CD14-positive monocyte (primary cell): ENCODE measurements around the gene SLC6A18. TPM values are rescaled to one million over a fixed set of nuclear protein-coding genes. Genes with fewer than 3 reads are reported as not detected.

Experiments
- DNase-seq, 3 donors: peaks; one replicate each; pipeline ENCODE4 v3.0.0-alpha.2; 2011 to 2022
- H2AFZ ChIP-seq: 2 replicates; pipeline ENCODE4 v1.6.0; 2012; ENCODE audit warnings: mild to moderate bottlenecking, low read depth, low read length, inconsistent platforms; ENCODE audit not compliant: insufficient read depth, poor library complexity, severe bottlenecking
- H3K27ac ChIP-seq, 2 donors: 1 replicate in 1 of 2; 2 replicates in 1 of 2; pipeline ENCODE4 v1.5.1; 2012 to 2013; ENCODE audit warnings: low read length in 2 of 2, control low read depth in 1 of 2, inconsistent platforms in 1 of 2, low read depth in 1 of 2, mild to moderate bottlenecking in 1 of 2
- H3K27me3 ChIP-seq, 2 donors: one replicate each; pipeline versions ENCODE4 v1.6.0 to v1.6.1; 2011 to 2013; ENCODE audit warnings: low read length in 2 of 2; ENCODE audit not compliant: control insufficient read depth in 2 of 2, insufficient read depth in 2 of 2
- H3K36me3 ChIP-seq, 2 donors: replicated peaks in 1 of 2; 1 replicate in 1 of 2; 2 replicates in 1 of 2; pipeline versions ENCODE4 v1.5.1 to v1.6.1; 2012 to 2013; ENCODE audit warnings: low read length in 2 of 2, control low read depth in 1 of 2, inconsistent platforms in 1 of 2, mild to moderate bottlenecking in 1 of 2; ENCODE audit not compliant: insufficient read depth in 2 of 2, control insufficient read depth in 1 of 2
- H3K4me1 ChIP-seq, 2 donors: 1 replicate in 1 of 2; 2 replicates in 1 of 2; pipeline versions ENCODE4 v1.5.1 to v1.6.1; 2012 to 2013; ENCODE audit warnings: low read length in 2 of 2, control low read depth in 1 of 2, inconsistent platforms in 1 of 2, mild to moderate bottlenecking in 1 of 2, moderate library complexity in 1 of 2; ENCODE audit not compliant: insufficient read depth in 2 of 2, control insufficient read depth in 1 of 2
- H3K4me2 ChIP-seq: replicated peaks from 2 replicates; pipeline ENCODE3; 2012; ENCODE audit warnings: low read length, moderate library complexity, mild to moderate bottlenecking; ENCODE audit not compliant: poor library complexity, severe bottlenecking; ENCODE audit errors: extremely low read depth
- H3K4me3 ChIP-seq, 3 experiments: fragments of 200-600 bp in 1 of 3; sonication (generic) in 1 of 3; replicated peaks in 1 of 3; 1 replicate in 2 of 3; 2 replicates in 1 of 3; pipeline ENCODE4 v1.5.1; 2011 to 2013; ENCODE audit warnings: low read length in 3 of 3, mild to moderate bottlenecking in 3 of 3, control low read depth in 2 of 3, low read depth in 2 of 3, inconsistent platforms in 1 of 3, moderate library complexity in 1 of 3
- H3K79me2 ChIP-seq: 2 replicates; pipeline ENCODE4 v1.6.0; 2012; ENCODE audit warnings: mild to moderate bottlenecking, control low read depth, inconsistent platforms, low read length, moderate library complexity; ENCODE audit not compliant: insufficient read depth
- H3K9ac ChIP-seq: 2 replicates; pipeline ENCODE4 v1.6.0; 2017; ENCODE audit warnings: low read length, mild to moderate bottlenecking; ENCODE audit not compliant: insufficient read depth, poor library complexity, severe bottlenecking
- H3K9me3 ChIP-seq, 2 donors: replicated peaks in 1 of 2; 1 replicate in 1 of 2; 2 replicates in 1 of 2; pipeline versions ENCODE4 v1.5.1 to v1.6.1; 2012 to 2013; ENCODE audit warnings: low read length in 2 of 2, control low read depth in 1 of 2; ENCODE audit not compliant: control insufficient read depth in 1 of 2, insufficient read depth in 1 of 2
- H4K20me1 ChIP-seq: 2 replicates; pipeline ENCODE4 v1.6.0; 2012; ENCODE audit warnings: mild to moderate bottlenecking, low read length, control low read depth, moderate library complexity; ENCODE audit not compliant: insufficient read depth
- H3K27ac Mint-ChIP-seq, 7 donors: one replicate each; pipeline ENCODE4 v1.8.0; 2020; ENCODE audit warnings: mild to moderate bottlenecking in 7 of 7, mixed read lengths in 7 of 7, moderate library complexity in 6 of 7, inconsistent platforms in 2 of 7
- H3K27me3 Mint-ChIP-seq, 3 donors: one replicate each; pipeline ENCODE4 v1.8.0; 2021 to 2022; ENCODE audit warnings: low read depth in 3 of 3, mild to moderate bottlenecking in 3 of 3, mixed read lengths in 3 of 3, moderate library complexity in 3 of 3, inconsistent platforms in 1 of 3
- H3K36me3 Mint-ChIP-seq, 2 donors: one replicate each; pipeline ENCODE4 v1.8.0; 2020; ENCODE audit warnings: mixed read lengths in 2 of 2, inconsistent platforms in 1 of 2, mild to moderate bottlenecking in 1 of 2
- H3K4me1 Mint-ChIP-seq: one replicate; pipeline ENCODE4 v1.8.0; 2020; ENCODE audit warnings: mild to moderate bottlenecking, mixed read lengths
- H3K4me3 Mint-ChIP-seq, 2 donors: one replicate each; pipeline ENCODE4 v1.8.0; 2020; ENCODE audit warnings: mild to moderate bottlenecking in 2 of 2, mixed read lengths in 2 of 2, moderate library complexity in 1 of 2
- H3K9me3 Mint-ChIP-seq, 7 donors: one replicate each; pipeline ENCODE4 v1.8.0; 2020 to 2022; ENCODE audit warnings: mixed read lengths in 7 of 7, mild to moderate bottlenecking in 6 of 7, moderate library complexity in 6 of 7, inconsistent platforms in 2 of 7
- WGBS: methylation state at CpG from one replicate; pipeline ENCODE4 v1.1.5; 2013; ENCODE audit warnings: missing lambda C conversion rate; ENCODE audit not compliant: insufficient coverage; 5-methylcytosine and 5-hydroxymethylcytosine counted together
- intact Hi-C, 2 donors: fragments of 100-400 bp; cut with micrococcal nuclease; formaldehyde crosslinking; loops; one replicate each; pipeline versions ENCODE4 v1.15.0 to v1.15.1; 2023
- polyA plus RNA-seq, 3 donors: library from polyadenylated mRNA; depleted of rRNA in 1 of 3; unstranded in 2 of 3; stranded (reverse) in 1 of 3; fragments of 300-500 nt in 2 of 3; fragments of >200 nt in 1 of 3; fragmentation: Illumina TruSeq in 2 of 3; gene quantifications; 1 replicate in 2 of 3; 2 replicates in 1 of 3; pipeline ENCODE4 v1.2.3, GENCODE V29; 2012 to 2021
- TF ChIP-seq, protein P1 (sequence below): fragments of 200-600 bp; IDR thresholded peaks from one replicate; pipeline ENCODE4 v1.8.0; 2022; ENCODE audit warnings: antibody characterized with exemption, mild to moderate bottlenecking

The SLC6A18 gene
- polyA plus RNA-seq, 3 donors, result not detected

DNA sequence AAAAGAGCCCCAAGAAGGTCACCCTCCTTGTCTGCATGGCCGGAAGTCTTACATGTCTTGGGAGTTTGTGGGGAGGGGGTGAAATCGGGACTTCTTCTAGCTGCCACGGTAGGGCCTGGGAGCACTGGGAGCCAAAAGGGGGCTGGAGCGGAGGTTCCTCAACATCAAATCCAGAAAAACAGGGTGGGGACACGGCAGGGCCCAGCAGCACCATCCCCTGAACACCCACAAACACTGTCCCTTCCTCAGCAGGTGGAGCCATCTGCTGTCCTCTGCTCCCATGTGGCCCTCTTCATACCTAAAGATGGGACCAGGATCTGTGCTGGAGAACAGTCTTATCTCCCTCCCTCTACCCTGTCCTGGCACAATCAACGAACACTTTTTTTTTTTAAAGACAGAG is 67.0 kb downstream of the SLC6A18 start:
- intact Hi-C loops, result no loop called here
- no peak overlapping the region for H3K27ac ChIP-seq
- no peaks in the 10 kb centered on the region for H3K79me2 ChIP-seq
- H4K20me1 ChIP-seq, result no peaks in the 10 kb centered on the region
- no peak overlapping the region for H3K9ac ChIP-seq
- H3K4me1 ChIP-seq, result no peaks in the 10 kb centered on the region
- peaks cover 0 to 16% of the 10 kb centered on the region in 2 donors for H3K27me3 ChIP-seq
- no peak overlapping the region for H2AFZ ChIP-seq
- no peaks in the 10 kb centered on the region for H3K36me3 ChIP-seq
- H3K4me2 ChIP-seq, result no peak overlapping the region
- WGBS, result 100% methylated on average over 2 of the region's 6 CpGs
- Mint-ChIP-seq H3K9me3 (peaks cover 7 to 14% (median 11%) of the 10 kb centered on the region in 7 donors), H3K36me3 (no peaks in the 10 kb centered on the region), H3K27me3 (peaks cover 14 to 37% (median 21%) of the 10 kb centered on the region in 3 donors), H3K4me1 (no peaks in the 10 kb centered on the region), H3K27ac (no peak overlapping the region), H3K4me3 (no peak overlapping the region)
- H3K9me3 ChIP-seq, result peaks cover 0 to 11% of the 10 kb centered on the region in 2 donors
- DNase-seq, result no peak
- H3K4me3 ChIP-seq, result no peak overlapping the region
- TF ChIP-seq, protein P1, sequence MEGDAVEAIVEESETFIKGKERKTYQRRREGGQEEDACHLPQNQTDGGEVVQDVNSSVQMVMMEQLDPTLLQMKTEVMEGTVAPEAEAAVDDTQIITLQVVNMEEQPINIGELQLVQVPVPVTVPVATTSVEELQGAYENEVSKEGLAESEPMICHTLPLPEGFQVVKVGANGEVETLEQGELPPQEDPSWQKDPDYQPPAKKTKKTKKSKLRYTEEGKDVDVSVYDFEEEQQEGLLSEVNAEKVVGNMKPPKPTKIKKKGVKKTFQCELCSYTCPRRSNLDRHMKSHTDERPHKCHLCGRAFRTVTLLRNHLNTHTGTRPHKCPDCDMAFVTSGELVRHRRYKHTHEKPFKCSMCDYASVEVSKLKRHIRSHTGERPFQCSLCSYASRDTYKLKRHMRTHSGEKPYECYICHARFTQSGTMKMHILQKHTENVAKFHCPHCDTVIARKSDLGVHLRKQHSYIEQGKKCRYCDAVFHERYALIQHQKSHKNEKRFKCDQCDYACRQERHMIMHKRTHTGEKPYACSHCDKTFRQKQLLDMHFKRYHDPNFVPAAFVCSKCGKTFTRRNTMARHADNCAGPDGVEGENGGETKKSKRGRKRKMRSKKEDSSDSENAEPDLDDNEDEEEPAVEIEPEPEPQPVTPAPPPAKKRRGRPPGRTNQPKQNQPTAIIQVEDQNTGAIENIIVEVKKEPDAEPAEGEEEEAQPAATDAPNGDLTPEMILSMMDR, result no peak

DNA sequence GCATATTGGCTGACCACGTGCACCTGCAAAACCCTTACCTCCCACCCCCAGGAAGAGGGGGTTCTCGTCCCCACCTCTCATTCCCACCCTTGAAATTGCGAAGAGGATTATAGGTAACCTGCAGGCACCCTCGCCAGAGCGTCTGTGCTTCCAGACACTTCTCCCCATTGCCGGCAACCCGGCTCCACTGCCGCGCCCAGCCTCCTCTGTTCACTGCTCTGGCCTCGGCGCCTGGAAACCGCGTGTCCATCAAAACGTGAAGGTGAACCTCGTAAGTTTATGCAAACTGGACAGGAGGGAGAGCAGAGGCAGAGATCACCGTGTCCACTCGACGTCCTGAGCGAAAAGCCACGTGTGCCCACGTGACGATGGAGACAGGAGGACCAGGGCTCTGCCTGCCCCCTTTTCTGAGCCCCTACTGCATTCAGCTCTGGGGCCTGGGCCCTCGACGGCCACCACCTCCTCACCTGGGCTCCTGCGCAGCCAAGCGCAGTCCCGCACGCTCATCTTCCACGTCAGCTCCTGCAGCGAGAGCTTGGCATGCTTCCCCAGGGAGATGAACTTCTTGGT is 67.8 kb downstream of the SLC6A18 start:
- H3K9ac ChIP-seq, result no peak overlapping the region
- Mint-ChIP-seq H3K4me3 (no peak overlapping the region), H3K9me3 (peaks cover 6 to 13% (median 12%) of the 10 kb centered on the region in 7 donors), H3K36me3 (no peaks in the 10 kb centered on the region), H3K4me1 (no peaks in the 10 kb centered on the region), H3K27ac (no peak overlapping the region), H3K27me3 (peaks cover 17 to 40% (median 23%) of the 10 kb centered on the region in 3 donors)
- H3K4me2 ChIP-seq, result no peak overlapping the region
- no peaks in the 10 kb centered on the region for H3K36me3 ChIP-seq
- intact Hi-C loops, result no loop called here
- 93% methylated on average over 30 of the region's 30 CpGs for WGBS
- no peak for DNase-seq
- peaks cover 0 to 16% of the 10 kb centered on the region in 2 donors for H3K27me3 ChIP-seq
- no peaks in the 10 kb centered on the region for H4K20me1 ChIP-seq
- H2AFZ ChIP-seq, result no peak overlapping the region
- no peak overlapping the region for H3K4me3 ChIP-seq
- H3K4me1 ChIP-seq, result no peaks in the 10 kb centered on the region
- TF ChIP-seq, protein P1, result no peak
- H3K79me2 ChIP-seq, result no peaks in the 10 kb centered on the region
- peaks cover 0 to 11% of the 10 kb centered on the region in 2 donors for H3K9me3 ChIP-seq
- no peak overlapping the region for H3K27ac ChIP-seq
